GM19023 (cell line): ENCODE measurements around the gene LRP1B.

Experiments
- ATAC-seq: cut with Tn5 transposase; IDR thresholded peaks from one replicate; pipeline ENCODE4 v1.9.1; 2021; ENCODE audit warnings: mild to moderate bottlenecking, moderate library complexity; ENCODE audit not compliant: unreplicated experiment

The LRP1B gene

GRCh38 chr2:141475801-141476200 is 655.0 kb downstream of the LRP1B start:
- no peak for ATAC-seq

- ATAC-seq, result no peak
These were observed 662.1 kb downstream of the LRP1B start for GRCh38 chr2:141468761-141469160.

- no peak for ATAC-seq
These were observed 663.5 kb downstream of the LRP1B start for GRCh38 chr2:141467331-141467730.

- ATAC-seq, result no peak
These were observed 665.8 kb downstream of the LRP1B start for GRCh38 chr2:141464995-141465394.

- no peak for ATAC-seq
These were observed 672.5 kb downstream of the LRP1B start for GRCh38 chr2:141458351-141458750.

GRCh38 chr2:141455877-141456276 is 674.9 kb downstream of the LRP1B start:
- no peak for ATAC-seq

GRCh38 chr2:141455211-141455826 is 675.5 kb downstream of the LRP1B start:
- ATAC-seq, result no peak

GRCh38 chr2:141440072-141440635 is 690.7 kb downstream of the LRP1B start:
- no peak for ATAC-seq

GRCh38 chr2:141439524-141439923 is 691.3 kb downstream of the LRP1B start:
- no peak for ATAC-seq

GRCh38 chr2:141438536-141438935 is 692.3 kb downstream of the LRP1B start:
- no peak for ATAC-seq

GRCh38 chr2:141437521-141437920 is 693.3 kb downstream of the LRP1B start:
- ATAC-seq, result no peak

GRCh38 chr2:141423124-141423523 is 707.7 kb downstream of the LRP1B start:
- no peak for ATAC-seq

GRCh38 chr2:141417246-141417797 is 713.5 kb downstream of the LRP1B start:
- no peak for ATAC-seq

GRCh38 chr2:141411419-141411818 is 719.4 kb downstream of the LRP1B start:
- no peak for ATAC-seq

- no peak for ATAC-seq
These were observed 731.5 kb downstream of the LRP1B start for GRCh38 chr2:141399270-141399669.

GRCh38 chr2:141393214-141393545 is 737.6 kb downstream of the LRP1B start:
- ATAC-seq, result no peak

GRCh38 chr2:141392517-141393213 is 738.2 kb downstream of the LRP1B start:
- no peak for ATAC-seq

- no peak for ATAC-seq
These were observed 744.6 kb downstream of the LRP1B start for GRCh38 chr2:141386168-141386567.

GRCh38 chr2:141384676-141385075 is 746.1 kb downstream of the LRP1B start:
- no peak for ATAC-seq

- no peak for ATAC-seq
These were observed 748.9 kb downstream of the LRP1B start for GRCh38 chr2:141381946-141382345.

- no peak for ATAC-seq
These were observed 750.5 kb downstream of the LRP1B start for GRCh38 chr2:141380008-141380979.
